ENCODE data around the gene GNG13. TPM values are rescaled to one million over a fixed set of nuclear protein-coding genes. Genes with fewer than 3 reads are reported as not detected.

GNG13 gene
- total and polyA plus RNA-seq, 2 experiments from 2014 or later: 0.29 TPM; not detected in 1

DNA sequence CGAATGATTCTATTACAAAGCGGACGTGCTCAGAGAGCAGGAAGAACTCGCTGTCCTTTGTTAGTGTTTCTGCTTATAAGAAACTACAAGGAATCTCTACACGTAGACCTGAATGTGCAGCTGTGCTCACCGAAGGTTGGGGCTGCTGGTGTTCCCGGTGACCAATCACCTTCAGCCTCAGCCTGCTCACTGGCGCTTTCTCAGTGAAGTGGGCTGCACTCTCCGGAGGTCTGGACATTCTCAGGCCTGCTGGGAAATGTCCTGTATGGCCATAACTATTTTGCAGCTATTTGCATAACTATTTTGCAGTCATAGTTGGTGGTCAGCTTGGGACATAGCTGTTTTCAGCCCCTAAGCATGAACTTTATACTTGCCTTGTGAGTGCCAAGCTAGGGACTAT lies 50.0 kb downstream of the GNG13 start:
- Histone ChIP-seq H3K4me1 (ENCODE audit: insufficient read depth) (peaks cover 5% of the 10 kb centered on the region), H3K27ac (ENCODE audit: low read depth) (no peak overlapping the region), H3K4me2 (no peak overlapping the region), H3F3A (replicated peaks; ENCODE audit: low read depth) (0 out of 2 replicates have a peak, but pooled peaks cover 5% of the 10 kb centered on the region), H3K9me2 (ENCODE audit: insufficient read depth) (no peaks in the 10 kb centered on the region), H3K4me3 (no peak overlapping the region), H3K36me3 (ENCODE audit: insufficient read depth) (no peaks in the 10 kb centered on the region), H3K79me2 (replicated peaks; ENCODE audit: insufficient read depth) (no peaks in the 10 kb centered on the region), H4K20me1 (replicated peaks; ENCODE audit: insufficient read depth) (no peaks in the 10 kb centered on the region), H3K27me3 (ENCODE audit: insufficient read depth) (no peaks in the 10 kb centered on the region), H2AFZ (no peak overlapping the region)
- Mint-ChIP-seq H3K27ac (no peak overlapping the region), H3K4me3 (no peak overlapping the region), H3K9me3 (no peaks in the 10 kb centered on the region; the same call in 2 of the 3 replicates), H3K36me3 (ENCODE audit: low read depth) (no peaks in the 10 kb centered on the region), H3K27me3 (ENCODE audit: insufficient read depth, low read depth, poor library complexity) (peaks cover 19% of the 10 kb centered on the region), H3K4me1 (peaks cover 21% of the 10 kb centered on the region)
- TF ChIP-seq CREB1 (CRISPR knock-in tag; IDR thresholded peaks at IDR 0.05; ENCODE audit: low read depth): no peak
- TF ChIP-seq JUNB (IDR thresholded peaks at IDR 0.05; ENCODE audit: unreplicated experiment): no peak
- TF ChIP-seq, protein P1, sequence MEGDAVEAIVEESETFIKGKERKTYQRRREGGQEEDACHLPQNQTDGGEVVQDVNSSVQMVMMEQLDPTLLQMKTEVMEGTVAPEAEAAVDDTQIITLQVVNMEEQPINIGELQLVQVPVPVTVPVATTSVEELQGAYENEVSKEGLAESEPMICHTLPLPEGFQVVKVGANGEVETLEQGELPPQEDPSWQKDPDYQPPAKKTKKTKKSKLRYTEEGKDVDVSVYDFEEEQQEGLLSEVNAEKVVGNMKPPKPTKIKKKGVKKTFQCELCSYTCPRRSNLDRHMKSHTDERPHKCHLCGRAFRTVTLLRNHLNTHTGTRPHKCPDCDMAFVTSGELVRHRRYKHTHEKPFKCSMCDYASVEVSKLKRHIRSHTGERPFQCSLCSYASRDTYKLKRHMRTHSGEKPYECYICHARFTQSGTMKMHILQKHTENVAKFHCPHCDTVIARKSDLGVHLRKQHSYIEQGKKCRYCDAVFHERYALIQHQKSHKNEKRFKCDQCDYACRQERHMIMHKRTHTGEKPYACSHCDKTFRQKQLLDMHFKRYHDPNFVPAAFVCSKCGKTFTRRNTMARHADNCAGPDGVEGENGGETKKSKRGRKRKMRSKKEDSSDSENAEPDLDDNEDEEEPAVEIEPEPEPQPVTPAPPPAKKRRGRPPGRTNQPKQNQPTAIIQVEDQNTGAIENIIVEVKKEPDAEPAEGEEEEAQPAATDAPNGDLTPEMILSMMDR (conservative IDR thresholded peaks at IDR 0.05; ENCODE audit: low read depth in 2 of 2): no peak
- TF ChIP-seq, protein P2, sequence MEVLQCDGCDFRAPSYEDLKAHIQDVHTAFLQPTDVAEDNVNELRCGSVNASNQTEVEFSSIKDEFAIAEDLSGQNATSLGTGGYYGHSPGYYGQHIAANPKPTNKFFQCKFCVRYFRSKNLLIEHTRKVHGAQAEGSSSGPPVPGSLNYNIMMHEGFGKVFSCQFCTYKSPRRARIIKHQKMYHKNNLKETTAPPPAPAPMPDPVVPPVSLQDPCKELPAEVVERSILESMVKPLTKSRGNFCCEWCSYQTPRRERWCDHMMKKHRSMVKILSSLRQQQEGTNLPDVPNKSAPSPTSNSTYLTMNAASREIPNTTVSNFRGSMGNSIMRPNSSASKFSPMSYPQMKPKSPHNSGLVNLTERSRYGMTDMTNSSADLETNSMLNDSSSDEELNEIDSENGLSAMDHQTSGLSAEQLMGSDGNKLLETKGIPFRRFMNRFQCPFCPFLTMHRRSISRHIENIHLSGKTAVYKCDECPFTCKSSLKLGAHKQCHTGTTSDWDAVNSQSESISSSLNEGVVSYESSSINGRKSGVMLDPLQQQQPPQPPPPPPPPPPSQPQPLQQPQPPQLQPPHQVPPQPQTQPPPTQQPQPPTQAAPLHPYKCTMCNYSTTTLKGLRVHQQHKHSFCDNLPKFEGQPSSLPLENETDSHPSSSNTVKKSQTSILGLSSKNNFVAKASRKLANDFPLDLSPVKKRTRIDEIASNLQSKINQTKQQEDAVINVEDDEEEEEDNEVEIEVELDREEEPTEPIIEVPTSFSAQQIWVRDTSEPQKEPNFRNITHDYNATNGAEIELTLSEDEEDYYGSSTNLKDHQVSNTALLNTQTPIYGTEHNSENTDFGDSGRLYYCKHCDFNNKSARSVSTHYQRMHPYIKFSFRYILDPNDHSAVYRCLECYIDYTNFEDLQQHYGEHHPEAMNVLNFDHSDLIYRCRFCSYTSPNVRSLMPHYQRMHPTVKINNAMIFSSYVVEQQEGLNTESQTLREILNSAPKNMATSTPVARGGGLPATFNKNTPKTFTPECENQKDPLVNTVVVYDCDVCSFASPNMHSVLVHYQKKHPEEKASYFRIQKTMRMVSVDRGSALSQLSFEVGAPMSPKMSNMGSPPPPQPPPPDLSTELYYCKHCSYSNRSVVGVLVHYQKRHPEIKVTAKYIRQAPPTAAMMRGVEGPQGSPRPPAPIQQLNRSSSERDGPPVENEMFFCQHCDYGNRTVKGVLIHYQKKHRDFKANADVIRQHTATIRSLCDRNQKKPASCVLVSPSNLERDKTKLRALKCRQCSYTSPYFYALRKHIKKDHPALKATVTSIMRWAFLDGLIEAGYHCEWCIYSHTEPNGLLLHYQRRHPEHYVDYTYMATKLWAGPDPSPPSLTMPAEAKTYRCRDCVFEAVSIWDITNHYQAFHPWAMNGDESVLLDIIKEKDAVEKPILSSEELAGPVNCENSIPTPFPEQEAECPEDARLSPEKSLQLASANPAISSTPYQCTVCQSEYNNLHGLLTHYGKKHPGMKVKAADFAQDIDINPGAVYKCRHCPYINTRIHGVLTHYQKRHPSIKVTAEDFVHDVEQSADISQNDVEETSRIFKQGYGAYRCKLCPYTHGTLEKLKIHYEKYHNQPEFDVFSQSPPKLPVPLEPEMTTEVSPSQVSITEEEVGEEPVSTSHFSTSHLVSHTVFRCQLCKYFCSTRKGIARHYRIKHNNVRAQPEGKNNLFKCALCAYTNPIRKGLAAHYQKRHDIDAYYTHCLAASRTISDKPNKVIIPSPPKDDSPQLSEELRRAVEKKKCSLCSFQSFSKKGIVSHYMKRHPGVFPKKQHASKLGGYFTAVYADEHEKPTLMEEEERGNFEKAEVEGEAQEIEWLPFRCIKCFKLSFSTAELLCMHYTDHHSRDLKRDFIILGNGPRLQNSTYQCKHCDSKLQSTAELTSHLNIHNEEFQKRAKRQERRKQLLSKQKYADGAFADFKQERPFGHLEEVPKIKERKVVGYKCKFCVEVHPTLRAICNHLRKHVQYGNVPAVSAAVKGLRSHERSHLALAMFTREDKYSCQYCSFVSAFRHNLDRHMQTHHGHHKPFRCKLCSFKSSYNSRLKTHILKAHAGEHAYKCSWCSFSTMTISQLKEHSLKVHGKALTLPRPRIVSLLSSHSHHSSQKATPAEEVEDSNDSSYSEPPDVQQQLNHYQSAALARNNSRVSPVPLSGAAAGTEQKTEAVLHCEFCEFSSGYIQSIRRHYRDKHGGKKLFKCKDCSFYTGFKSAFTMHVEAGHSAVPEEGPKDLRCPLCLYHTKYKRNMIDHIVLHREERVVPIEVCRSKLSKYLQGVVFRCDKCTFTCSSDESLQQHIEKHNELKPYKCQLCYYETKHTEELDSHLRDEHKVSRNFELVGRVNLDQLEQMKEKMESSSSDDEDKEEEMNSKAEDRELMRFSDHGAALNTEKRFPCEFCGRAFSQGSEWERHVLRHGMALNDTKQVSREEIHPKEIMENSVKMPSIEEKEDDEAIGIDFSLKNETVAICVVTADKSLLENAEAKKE (CRISPR knock-in tag; IDR thresholded peaks at IDR 0.05): no peak
- TF ChIP-seq NANOG (IDR thresholded peaks at IDR 0.05; ENCODE audit: borderline replicate concordance): no peak
- TF ChIP-seq POLR2AphosphoS5 (IDR thresholded peaks at IDR 0.05; ENCODE audit: low read depth): no peak
- TF ChIP-seq ZNF331 (CRISPR knock-in tag; IDR thresholded peaks at IDR 0.05; ENCODE audit: low read depth): no peak
- TF ChIP-seq, protein P3, sequence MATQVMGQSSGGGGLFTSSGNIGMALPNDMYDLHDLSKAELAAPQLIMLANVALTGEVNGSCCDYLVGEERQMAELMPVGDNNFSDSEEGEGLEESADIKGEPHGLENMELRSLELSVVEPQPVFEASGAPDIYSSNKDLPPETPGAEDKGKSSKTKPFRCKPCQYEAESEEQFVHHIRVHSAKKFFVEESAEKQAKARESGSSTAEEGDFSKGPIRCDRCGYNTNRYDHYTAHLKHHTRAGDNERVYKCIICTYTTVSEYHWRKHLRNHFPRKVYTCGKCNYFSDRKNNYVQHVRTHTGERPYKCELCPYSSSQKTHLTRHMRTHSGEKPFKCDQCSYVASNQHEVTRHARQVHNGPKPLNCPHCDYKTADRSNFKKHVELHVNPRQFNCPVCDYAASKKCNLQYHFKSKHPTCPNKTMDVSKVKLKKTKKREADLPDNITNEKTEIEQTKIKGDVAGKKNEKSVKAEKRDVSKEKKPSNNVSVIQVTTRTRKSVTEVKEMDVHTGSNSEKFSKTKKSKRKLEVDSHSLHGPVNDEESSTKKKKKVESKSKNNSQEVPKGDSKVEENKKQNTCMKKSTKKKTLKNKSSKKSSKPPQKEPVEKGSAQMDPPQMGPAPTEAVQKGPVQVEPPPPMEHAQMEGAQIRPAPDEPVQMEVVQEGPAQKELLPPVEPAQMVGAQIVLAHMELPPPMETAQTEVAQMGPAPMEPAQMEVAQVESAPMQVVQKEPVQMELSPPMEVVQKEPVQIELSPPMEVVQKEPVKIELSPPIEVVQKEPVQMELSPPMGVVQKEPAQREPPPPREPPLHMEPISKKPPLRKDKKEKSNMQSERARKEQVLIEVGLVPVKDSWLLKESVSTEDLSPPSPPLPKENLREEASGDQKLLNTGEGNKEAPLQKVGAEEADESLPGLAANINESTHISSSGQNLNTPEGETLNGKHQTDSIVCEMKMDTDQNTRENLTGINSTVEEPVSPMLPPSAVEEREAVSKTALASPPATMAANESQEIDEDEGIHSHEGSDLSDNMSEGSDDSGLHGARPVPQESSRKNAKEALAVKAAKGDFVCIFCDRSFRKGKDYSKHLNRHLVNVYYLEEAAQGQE (IDR thresholded peaks at IDR 0.05; ENCODE audit: unreplicated experiment): no peak
- TF ChIP-seq ZNF114 (CRISPR knock-in tag; IDR thresholded peaks at IDR 0.05): no peak
- DNase-seq (ENCODE audit: low spot score) (no peak), ATAC-seq (no peak)
